H1 (cell line): ENCODE results near the gene NEGR1. TPM values are rescaled to one million over a fixed set of nuclear protein-coding genes. Genes with fewer than 3 reads are reported as not detected.
A peak's percentile ranks its signal among the peaks of the same experiment; 100 is the strongest.

ENCODE experiments used
- CTCF ChIA-PET: fragments of 300-600 bp; sonication (Branson Sonifier 250); formaldehyde crosslinking; loops from one replicate; lab custom pipeline; 2021; ENCODE audit not compliant: partially characterized antibody; lab: Charles Lee
- POLR2A ChIA-PET: fragments of 300-600 bp; sonication (Branson Sonifier 250); formaldehyde crosslinking; loops from one replicate; lab custom pipeline; 2021; ENCODE audit warnings: inconsistent platforms; ENCODE audit not compliant: partially characterized antibody; lab: Charles Lee
- DNase-seq, 2 experiments: peaks; one replicate each; pipeline versions ENCODE4 v3.0.0 to v3.0.0-alpha.2; 2010 to 2022; ENCODE audit warnings: low spot score in 2 of 2, low read depth in 1 of 2, mixed read lengths in 1 of 2
- FAIRE-seq: peaks from 2 replicates; lab custom pipeline; 2011; peaks lifted over from hg19 to GRCh38; lab: Jason Lieb, UNC
- H2AFZ ChIP-seq: 2 replicates; pipeline ENCODE4 v1.8.1; 2012; ENCODE audit warnings: low read length, inconsistent platforms
- H2AK5ac ChIP-seq: 2 replicates; pipeline ENCODE4 v1.6.1; 2013; ENCODE audit warnings: low read depth, low read length
- H2BK120ac ChIP-seq: replicated peaks from 2 replicates; pipeline ENCODE3; 2013; ENCODE audit warnings: low read depth, low read length, inconsistent platforms
- H2BK12ac ChIP-seq: 2 replicates; pipeline ENCODE4 v1.6.1; 2013; ENCODE audit warnings: low read depth, low read length
- H2BK15ac ChIP-seq: 2 replicates; pipeline ENCODE4 v1.6.1; 2013; ENCODE audit warnings: low read length
- H2BK20ac ChIP-seq: 2 replicates; pipeline ENCODE4 v1.6.1; 2013; ENCODE audit warnings: low read length
- H2BK5ac ChIP-seq: 2 replicates; pipeline ENCODE4 v1.6.1; 2013; ENCODE audit warnings: low read depth, low read length
- H3K14ac ChIP-seq: 2 replicates; pipeline ENCODE4 v1.6.1; 2013; ENCODE audit warnings: inconsistent platforms; ENCODE audit not compliant: insufficient read length
- H3K18ac ChIP-seq: 2 replicates; pipeline ENCODE4 v1.6.1; 2013; ENCODE audit warnings: low read length; ENCODE audit errors: extremely low read depth
- H3K23ac ChIP-seq: 2 replicates; pipeline ENCODE4 v1.6.1; 2013; ENCODE audit warnings: inconsistent platforms; ENCODE audit not compliant: insufficient read length
- H3K23me2 ChIP-seq: 2 replicates; pipeline ENCODE4 v1.6.1; 2013; ENCODE audit warnings: low read depth, low read length
- H3K27ac ChIP-seq: 2 replicates; pipeline ENCODE4 v1.6.1; 2011; ENCODE audit warnings: low read depth, low read length, inconsistent platforms
- H3K27me3 ChIP-seq, 4 experiments: replicated peaks in 1 of 4; 1 replicate in 1 of 4; 2 replicates in 3 of 4; pipeline versions ENCODE4 v1.6.1 to v1.8.1; 2011 to 2013; ENCODE audit warnings: low read length in 3 of 4, mild to moderate bottlenecking in 3 of 4, inconsistent platforms in 2 of 4, mixed read lengths in 2 of 4, moderate library complexity in 1 of 4; ENCODE audit not compliant: control insufficient read depth in 3 of 4, insufficient read depth in 3 of 4; ENCODE audit errors: extremely low read depth in 1 of 4
- H3K36me3 ChIP-seq, 4 experiments: 2 replicates each; pipeline versions ENCODE4 v1.6.1 to v1.8.1; 2011 to 2013; ENCODE audit warnings: mild to moderate bottlenecking in 4 of 4, low read length in 3 of 4, moderate library complexity in 2 of 4, control low read depth in 1 of 4, inconsistent platforms in 1 of 4; ENCODE audit not compliant: insufficient read depth in 4 of 4, control insufficient read depth in 2 of 4
- H3K4ac ChIP-seq: replicated peaks from 2 replicates; pipeline ENCODE3; 2013; ENCODE audit warnings: low read length, low read depth, mixed read lengths, inconsistent platforms; ENCODE audit not compliant: insufficient read length
- H3K4me1 ChIP-seq, 4 experiments: replicated peaks in 1 of 4; 1 replicate in 1 of 4; 2 replicates in 3 of 4; pipeline versions ENCODE4 v1.6.1 to v1.8.1; 2011 to 2013; ENCODE audit warnings: low read length in 3 of 4, inconsistent platforms in 2 of 4, mixed read lengths in 1 of 4; ENCODE audit not compliant: insufficient read depth in 4 of 4, control insufficient read depth in 3 of 4
- H3K4me2 ChIP-seq, 2 experiments: 2 replicates each; pipeline versions ENCODE4 v1.6.1 to v1.8.1; 2011 to 2013; ENCODE audit warnings: low read depth in 2 of 2, low read length in 2 of 2, control low read depth in 1 of 2, inconsistent platforms in 1 of 2, mild to moderate bottlenecking in 1 of 2; ENCODE audit not compliant: insufficient read depth in 1 of 2
- H3K4me3 ChIP-seq, 4 experiments: fragments of 200-600, 300-600 bp in 1 of 4; sonication (generic), shearing (Covaris generic), sonication (Bioruptor Twin) in 1 of 4; 2 replicates each; pipeline versions ENCODE4 v1.5.1 to v1.8.1; 2011 to 2016; ENCODE audit warnings: low read length in 4 of 4, low read depth in 3 of 4, control low read depth in 2 of 4, inconsistent platforms in 2 of 4, mild to moderate bottlenecking in 2 of 4, mixed read lengths in 1 of 4, moderate library complexity in 1 of 4; ENCODE audit not compliant: insufficient read depth in 2 of 4; ENCODE audit errors: extremely low read depth in 1 of 4
- H3K56ac ChIP-seq: replicated peaks from 2 replicates; pipeline ENCODE3; 2013; ENCODE audit warnings: low read depth, mild to moderate bottlenecking, mixed read lengths, low read length, inconsistent platforms; ENCODE audit not compliant: insufficient read length
- H3K79me1 ChIP-seq: 2 replicates; pipeline ENCODE4 v1.6.1; 2013; ENCODE audit warnings: low read depth, low read length, control low read depth
- H3K79me2 ChIP-seq, 2 experiments: 2 replicates each; pipeline versions ENCODE4 v1.6.1 to v1.8.1; 2012 to 2013; ENCODE audit warnings: low read length in 2 of 2, mild to moderate bottlenecking in 2 of 2, inconsistent platforms in 1 of 2; ENCODE audit not compliant: insufficient read depth in 2 of 2, control insufficient read depth in 1 of 2
- H3K9ac ChIP-seq, 4 experiments: replicated peaks in 1 of 4; 1 replicate in 1 of 4; 2 replicates in 3 of 4; pipeline versions ENCODE4 v1.6.1 to v1.8.1; 2011 to 2013; ENCODE audit warnings: low read depth in 3 of 4, low read length in 3 of 4, control low read depth in 2 of 4, mild to moderate bottlenecking in 2 of 4, moderate library complexity in 2 of 4, inconsistent platforms in 1 of 4; ENCODE audit errors: extremely low read depth in 1 of 4
- H3K9me3 ChIP-seq, 2 experiments: 2 replicates each; pipeline versions ENCODE4 v1.6.1 to v1.8.1; 2012 to 2013; ENCODE audit warnings: mild to moderate bottlenecking in 2 of 2, moderate library complexity in 2 of 2, control low read depth in 1 of 2, inconsistent platforms in 1 of 2, low read depth in 1 of 2, low read length in 1 of 2, mixed read lengths in 1 of 2; ENCODE audit not compliant: insufficient read depth in 2 of 2
- H4K20me1 ChIP-seq, 2 experiments: replicated peaks in 1 of 2; 2 replicates each; pipeline versions ENCODE3 to v1.8.1; 2011 to 2013; ENCODE audit warnings: inconsistent platforms in 2 of 2, low read length in 2 of 2, mild to moderate bottlenecking in 1 of 2; ENCODE audit not compliant: insufficient read depth in 2 of 2, control insufficient read depth in 1 of 2
- H4K5ac ChIP-seq: 2 replicates; pipeline ENCODE4 v1.6.1; 2013; ENCODE audit warnings: low read length, low read depth, mixed read lengths, inconsistent platforms; ENCODE audit not compliant: insufficient read length
- H4K8ac ChIP-seq: 2 replicates; pipeline ENCODE4 v1.8.0; 2013; ENCODE audit warnings: mild to moderate bottlenecking, moderate library complexity, low read length, inconsistent platforms; ENCODE audit not compliant: insufficient read depth; ENCODE audit errors: extremely low read depth
- H4K91ac ChIP-seq: replicated peaks from 2 replicates; pipeline ENCODE3; 2013; ENCODE audit warnings: low read length, mixed read lengths, inconsistent platforms; ENCODE audit not compliant: insufficient read length
- CTCF ChIP-seq, 3 experiments: IDR thresholded peaks; 1 replicate in 2 of 3; 2 replicates in 1 of 3; pipeline versions ENCODE4 v1.5.1 to v1.6.1; 2011; ENCODE audit warnings: low read length in 3 of 3, mild to moderate bottlenecking in 3 of 3, inconsistent platforms in 2 of 3, low read depth in 1 of 3, moderate library complexity in 1 of 3; ENCODE audit not compliant: insufficient read depth in 1 of 3; ENCODE audit errors: control extremely low read depth in 1 of 3
- GTF2F1 ChIP-seq: IDR thresholded peaks from 2 replicates; pipeline ENCODE4 v1.6.1; 2012; ENCODE audit warnings: low read depth, low read length, improper control_type of control experiment, borderline replicate concordance
- PHF8 ChIP-seq: fragments of 200-600 bp; sonication (generic); conservative IDR thresholded peaks from 2 replicates; pipeline ENCODE4 v1.7.1; 2012; ENCODE audit warnings: low read depth, mild to moderate bottlenecking, inconsistent platforms, low read length, moderate library complexity
- POLR2AphosphoS5 ChIP-seq: IDR thresholded peaks from 2 replicates; pipeline ENCODE4 v1.6.1; 2011; ENCODE audit warnings: low read depth, low read length
- RNF2 ChIP-seq: fragments of 200-900, 300-1000 bp; sonication (generic); IDR thresholded peaks from 2 replicates; pipeline ENCODE4 v1.7.1; 2016; ENCODE audit warnings: borderline replicate concordance, low read depth, mild to moderate bottlenecking, antibody characterized with exemption, low read length; ENCODE audit not compliant: poor library complexity, severe bottlenecking; ENCODE audit errors: missing control alignments
- WGBS, 2 experiments: shearing (Covaris generic) in 1 of 2; methylation state at CpG; one replicate each; pipeline versions ENCODE4 v1.1.6 to v1.1.7; 2013 to 2015; ENCODE audit warnings: low lambda C conversion rate in 2 of 2, mixed read lengths in 2 of 2, inconsistent platforms in 1 of 2, low coverage in 1 of 2, missing lambda C conversion rate in 1 of 2; ENCODE audit not compliant: insufficient replicate concordance in 2 of 2, insufficient coverage in 1 of 2, insufficient read length in 1 of 2; ENCODE audit errors: extremely low coverage in 1 of 2, missing lambda C conversion rate in 1 of 2; 5-methylcytosine and 5-hydroxymethylcytosine counted together
- polyA plus RNA-seq, 7 experiments: library from polyadenylated mRNA; depleted of rRNA in 3 of 7; stranded (reverse) in 5 of 7; unstranded in 2 of 7; fragments of >200 nt in 5 of 7; fragments of 200-250 nt in 2 of 7; gene quantifications; 1 replicate in 5 of 7; 2 replicates in 1 of 7; 4 replicates in 1 of 7; pipeline versions ENCODE4 v1.2.1 to v1.2.3, GENCODE V29; 2011 to 2013; ENCODE audit warnings: missing spikeins in 2 of 7, mixed read lengths in 2 of 7
- total RNA-seq: library from RNA; stranded (reverse); fragmentation: NEBNext Ultra II Directional; extraction: Animal tissue kit (Norgen Biotek cat#: 25700); gene quantifications from 2 replicates; pipeline ENCODE4 v1.2.1, GENCODE V29; 2021
- TF ChIP-seq, protein P1 (sequence below): IDR thresholded peaks from 2 replicates; pipeline ENCODE4 v1.6.1; 2012; ENCODE audit warnings: low read length, inconsistent platforms

Gene NEGR1
- total and polyA plus RNA-seq, 2 of the 8 experiments (the other 6 are each of a cell fraction or from before 2014, with no cell fraction given) = 0.71 to 1.3 TPM

DNA sequence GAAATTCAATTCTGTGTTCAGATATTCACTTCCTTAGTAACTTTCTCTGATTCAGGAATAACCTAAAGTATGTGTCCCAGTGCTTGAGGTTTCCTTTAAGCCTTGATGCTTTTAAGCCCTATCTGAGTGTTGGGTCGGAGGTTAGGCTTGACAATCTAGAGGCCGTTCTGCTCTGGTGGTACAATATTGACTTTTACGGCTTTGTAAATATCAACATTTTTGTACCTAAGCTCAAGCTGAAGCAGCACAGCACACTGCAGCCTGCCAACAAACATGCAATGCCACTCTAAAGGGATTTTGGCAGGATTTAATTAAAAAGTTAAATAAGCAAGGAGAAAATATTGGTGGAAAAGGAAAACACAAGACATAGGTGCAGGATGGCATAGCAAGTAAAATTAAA is 279.2 kb downstream of the NEGR1 start:
- ChIA-PET CTCF (interaction anchor here (0.6 kb wide), 1 partner anchor 118 kb away, joined by 3 read pairs; no protein-coding TSS in a partner anchor), POLR2A (no interaction called here)
- no peaks in the 10 kb centered on the region for H3K9me3 ChIP-seq
- H3K79me2 ChIP-seq = no peaks in the 10 kb centered on the region
- no peaks in the 10 kb centered on the region for H3K27me3 ChIP-seq
- no peak overlapping the region for H2BK120ac ChIP-seq
- H2BK15ac ChIP-seq = no peak overlapping the region
- no peaks in the 10 kb centered on the region for H4K20me1 ChIP-seq
- H3K4me3 ChIP-seq = no peak overlapping the region
- FAIRE-seq (no peak), DNase-seq (no peak)
- no peak overlapping the region for H3K56ac ChIP-seq
- no peaks in the 10 kb centered on the region for H3K36me3 ChIP-seq
- no peak overlapping the region for H3K23ac ChIP-seq
- peaks cover 0 to 3% (median 3%) of the 10 kb centered on the region in 4 experiments; a peak in 2 of 7 replicates for H3K4me1 ChIP-seq
- no peak overlapping the region for H3K14ac ChIP-seq
- TF ChIP-seq PHF8 (no peak), POLR2AphosphoS5 (no peak), RNF2 (no peak), GTF2F1 (no peak), CTCF (IDR thresholded peaks at IDR 0.05; ENCODE audit: control extremely low read depth in 1 of 3, insufficient read depth in 1 of 3, low read depth in 1 of 3, low read length in 3 of 3) (no peak)
- TF ChIP-seq, protein P1, sequence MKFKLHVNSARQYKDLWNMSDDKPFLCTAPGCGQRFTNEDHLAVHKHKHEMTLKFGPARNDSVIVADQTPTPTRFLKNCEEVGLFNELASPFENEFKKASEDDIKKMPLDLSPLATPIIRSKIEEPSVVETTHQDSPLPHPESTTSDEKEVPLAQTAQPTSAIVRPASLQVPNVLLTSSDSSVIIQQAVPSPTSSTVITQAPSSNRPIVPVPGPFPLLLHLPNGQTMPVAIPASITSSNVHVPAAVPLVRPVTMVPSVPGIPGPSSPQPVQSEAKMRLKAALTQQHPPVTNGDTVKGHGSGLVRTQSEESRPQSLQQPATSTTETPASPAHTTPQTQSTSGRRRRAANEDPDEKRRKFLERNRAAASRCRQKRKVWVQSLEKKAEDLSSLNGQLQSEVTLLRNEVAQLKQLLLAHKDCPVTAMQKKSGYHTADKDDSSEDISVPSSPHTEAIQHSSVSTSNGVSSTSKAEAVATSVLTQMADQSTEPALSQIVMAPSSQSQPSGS = no peak
- H4K8ac ChIP-seq = no peak overlapping the region
- H3K9ac ChIP-seq = no peak overlapping the region
- no peaks in the 10 kb centered on the region for H3K79me1 ChIP-seq
- peak overlapping the region; percentile 59; the same call in 1 of the 2 replicates for H2AFZ ChIP-seq
- no peak overlapping the region for H4K91ac ChIP-seq
- H3K4me2 ChIP-seq = no peak overlapping the region
- 0 out of 2 replicates have a peak overlapping the region, but pooled peaks have one; percentile 20 for H2BK5ac ChIP-seq
- H2BK20ac ChIP-seq = no peak overlapping the region
- H3K27ac ChIP-seq = no peak overlapping the region
- 76% methylated on average over 3 of the region's 3 CpGs; no CpG with 5 or more reads in 1 of the 2 experiments for WGBS, 2 experiments
- no peak overlapping the region for H4K5ac ChIP-seq
- H3K4ac ChIP-seq = no peak overlapping the region
- H2BK12ac ChIP-seq = no peak overlapping the region
- H3K18ac ChIP-seq = no peak overlapping the region
- no peaks in the 10 kb centered on the region for H3K23me2 ChIP-seq
- H2AK5ac ChIP-seq = 0 out of 2 replicates have a peak overlapping the region, but pooled peaks have one; percentile 10
